ENCODE data around the gene TAF1. TPM values are rescaled to one million over a fixed set of nuclear protein-coding genes. Genes with fewer than 3 reads are reported as not detected.

Gene TAF1
- total and polyA plus RNA-seq, 2 of the 13 experiments (the other 11 are each of a cell fraction or from before 2014, with no cell fraction given): 8.1 to 17.7 TPM

DNA sequence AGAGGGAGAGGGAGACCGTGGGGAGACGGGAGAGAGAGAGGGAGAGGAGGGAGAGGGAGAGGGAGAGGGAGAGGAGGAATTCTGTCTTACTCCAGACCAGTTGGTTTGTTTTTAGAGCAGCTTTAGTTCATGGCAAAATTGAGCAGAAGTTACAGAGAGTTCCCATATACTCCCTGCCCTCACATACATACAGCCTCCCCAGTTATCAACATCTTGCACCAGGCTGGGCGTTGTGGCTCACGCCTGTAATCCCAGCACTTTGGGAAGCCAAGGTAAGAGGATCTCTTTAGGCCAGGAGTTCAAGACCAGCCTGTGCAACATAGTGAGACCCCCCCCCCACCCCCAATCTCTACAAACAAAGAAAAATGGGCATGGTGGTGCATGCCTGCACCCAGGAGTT lies 86.9 kb downstream of the TAF1 start:
- ChIA-PET CTCF (ENCODE audit: low intra/inter-chr PET ratio, low total read pairs) (no interaction called here), POLR2A (no interaction called here)
- Histone ChIP-seq H3K9ac (ENCODE audit: insufficient read depth, low read depth, low read length) (no peak overlapping the region), H4K20me1 (ENCODE audit: insufficient read depth, low read length) (no peaks in the 10 kb centered on the region), H3K9me3 (ENCODE audit: low read length) (no peaks in the 10 kb centered on the region), H3K36me3 (replicated peaks in 1 of 2; ENCODE audit: control insufficient read depth in 1 of 2, insufficient read depth in 2 of 2, low read length in 2 of 2) (peaks cover 3 to 24% of the 10 kb centered on the region in 2 experiments; a peak in 4 of 5 replicates), H3K4me2 (ENCODE audit: low read depth, low read length) (no peak overlapping the region), H3K79me2 (ENCODE audit: insufficient read depth, low read length) (no peaks in the 10 kb centered on the region), H3K4me3 (replicated peaks in 1 of 3; ENCODE audit: insufficient read depth in 1 of 3, low read depth in 2 of 3, low read length in 3 of 3) (no peak overlapping the region), H3K27ac (ENCODE audit: extremely low read length, insufficient read depth, low read length) (no peak overlapping the region), H3K4me1 (ENCODE audit: insufficient read depth, low read length) (no peaks in the 10 kb centered on the region), H2AFZ (ENCODE audit: low read length) (no peak overlapping the region), H3K27me3 (ENCODE audit: control insufficient read depth in 1 of 2, insufficient read depth in 2 of 2, low read length in 2 of 2) (no peaks in the 10 kb centered on the region)
- WGBS (ENCODE audit: low lambda C conversion rate): 97% methylated on average over 2 of the region's 4 CpGs
- in situ Hi-C loops (cut with HindIII; ENCODE audit: extremely low pct_ligation_motif_present, low pct_unique_long_range_greater_than_20kb): no loop called here
- TF ChIP-seq HINFP (CRISPR knock-in tag; IDR thresholded peaks at IDR 0.05; ENCODE audit: low read depth): no peak
- no peak for TF ChIP-seq PBX2 (CRISPR knock-in tag; IDR thresholded peaks at IDR 0.05)
- no peak for TF ChIP-seq NCOA1 (CRISPR knock-in tag; IDR thresholded peaks at IDR 0.05)
- TF ChIP-seq ZNF644 (CRISPR knock-in tag; IDR thresholded peaks at IDR 0.05; ENCODE audit: low read depth): no peak
- no peak for TF ChIP-seq NFE2L2 (IDR thresholded peaks at IDR 0.05; ENCODE audit: low read length)
- no peak for TF ChIP-seq SNAPC2 (CRISPR knock-in tag; IDR thresholded peaks at IDR 0.05)
- TF ChIP-seq FLYWCH1 (CRISPR knock-in tag; IDR thresholded peaks at IDR 0.05): no peak
- TF ChIP-seq KDM5A (IDR thresholded peaks at IDR 0.05; ENCODE audit: borderline replicate concordance, low read length): no peak
- TF ChIP-seq ZNF326 (CRISPR knock-in tag; IDR thresholded peaks at IDR 0.05; ENCODE audit: borderline replicate concordance): no peak
- TF ChIP-seq PAX8 (CRISPR knock-in tag; IDR thresholded peaks at IDR 0.05; ENCODE audit: borderline replicate concordance): no peak
- TF ChIP-seq ZNF776 (CRISPR knock-in tag; IDR thresholded peaks at IDR 0.05): no peak
- no peak for TF ChIP-seq ZNF639 (CRISPR knock-in tag; conservative IDR thresholded peaks at IDR 0.05)
- ATAC-seq: no peak
- no peak for DNase-seq (ENCODE audit: low spot score)
- no TSS peak for BruUV-seq (replicated peaks)
- no peak for FAIRE-seq
- intact Hi-C loops (cut with micrococcal nuclease; ENCODE audit: unreplicated experiment): no loop called here

Measured in HepG2 (cell line).